OCI-M2 (cell line): ENCODE measurements around the gene ZNF282.
"Not testable (repeated sequence)": the region's sequence is repeated elsewhere in the genome, so short reads cannot be mapped to it uniquely, and the experiment has no call there.

Experiments
- DNase-seq: peaks from one replicate; lab custom pipeline; 2025; ENCODE audit not compliant: unreplicated experiment; lab: John Stamatoyannopoulos, UW

ZNF282 gene

GRCh38 chr7:149252378-149252777 is 57.0 kb downstream of the ZNF282 start:
- DNase-seq, result no peak

DNA sequence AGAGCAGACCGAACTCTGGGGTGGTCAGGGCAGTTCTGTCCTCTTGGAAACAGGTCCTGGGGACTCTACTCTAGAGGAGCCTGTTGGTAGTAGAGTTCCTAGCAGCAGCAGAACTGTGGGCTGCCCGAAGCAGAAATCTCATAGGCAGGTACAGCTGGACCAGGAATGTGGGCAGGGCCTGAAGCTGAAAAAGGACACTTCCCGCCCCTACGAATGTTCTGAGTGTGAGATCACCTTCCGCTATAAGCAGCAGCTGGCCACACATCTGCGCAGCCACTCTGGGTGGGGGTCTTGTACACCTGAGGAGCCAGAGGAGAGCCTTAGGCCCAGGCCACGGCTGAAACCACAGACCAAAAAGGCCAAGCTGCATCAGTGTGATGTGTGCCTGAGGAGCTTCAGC is 58.3 kb downstream of the ZNF282 start:
- no peak for DNase-seq

DNA sequence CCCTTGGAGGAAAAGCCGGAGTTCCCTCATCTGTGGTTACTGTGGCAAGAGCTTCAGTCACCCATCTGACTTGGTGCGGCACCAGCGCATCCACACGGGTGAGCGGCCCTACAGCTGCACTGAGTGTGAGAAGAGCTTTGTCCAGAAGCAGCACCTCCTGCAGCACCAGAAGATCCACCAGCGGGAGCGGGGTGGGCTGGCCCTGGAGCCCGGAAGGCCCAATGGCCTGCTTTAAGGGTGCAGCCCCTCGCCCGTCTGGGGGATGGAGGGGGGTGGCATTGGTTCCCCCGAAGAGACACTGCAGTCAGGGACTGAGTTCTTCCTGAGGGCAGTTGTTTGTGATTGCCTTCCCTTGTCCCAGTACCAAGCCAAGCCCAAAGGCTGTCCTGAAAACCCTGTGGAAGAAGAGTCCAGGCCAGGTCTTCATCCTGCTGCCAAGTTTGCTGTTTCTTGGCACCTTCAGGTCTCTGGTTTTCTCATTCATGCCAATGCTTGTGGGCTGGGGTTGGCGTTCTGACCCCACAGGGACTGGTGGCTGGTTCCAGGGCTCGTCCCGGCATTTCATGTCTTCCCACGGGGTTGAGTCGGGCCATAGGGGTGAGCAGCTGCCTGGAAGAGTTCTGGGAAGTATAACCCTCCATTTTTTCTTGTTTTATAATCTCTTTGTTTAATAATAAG is 59.0 kb downstream of the ZNF282 start:
- DNase-seq, result no peak

GRCh38 chr7:149255174-149255573 is 59.8 kb downstream of the ZNF282 start:
- DNase-seq, result no peak

DNA sequence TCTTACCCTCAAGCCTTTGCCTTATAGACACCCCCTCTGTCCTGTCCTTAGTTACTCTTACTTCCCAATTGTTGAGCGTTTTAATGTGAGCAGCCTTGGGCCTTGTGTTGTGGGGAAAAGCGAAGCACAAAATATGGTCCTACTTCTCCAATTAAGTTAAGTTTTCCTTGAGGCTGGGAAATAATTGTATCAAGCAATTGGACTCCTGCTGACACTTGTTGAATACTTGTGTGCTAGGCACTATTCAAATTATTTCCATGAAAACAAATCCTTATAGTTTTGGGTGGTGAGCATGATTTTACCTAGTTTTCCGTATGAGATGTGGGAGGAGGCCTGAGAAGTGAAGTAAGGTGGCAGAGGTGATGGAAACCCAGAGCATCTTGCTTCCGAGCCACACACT is 61.2 kb downstream of the ZNF282 start:
- no peak for DNase-seq

- no peak for DNase-seq
Measured at GRCh38 chr7:149257146-149257545, 61.8 kb downstream of the ZNF282 start.

GRCh38 chr7:149261316-149261828 is 66.0 kb downstream of the ZNF282 start:
- no peak for DNase-seq

GRCh38 chr7:149261829-149262617 is 66.7 kb downstream of the ZNF282 start, which contains the start of gene ZNF783:
ZNF783 (plus strand) TSS chr7:149262196; CDS start chr7:149262334, 138 bp downstream.
- no peak for DNase-seq

GRCh38 chr7:149266451-149266850 is 71.1 kb downstream of the ZNF282 start:
- no peak for DNase-seq

- no peak for DNase-seq
Measured at GRCh38 chr7:149267733-149268132, 72.4 kb downstream of the ZNF282 start.

DNA sequence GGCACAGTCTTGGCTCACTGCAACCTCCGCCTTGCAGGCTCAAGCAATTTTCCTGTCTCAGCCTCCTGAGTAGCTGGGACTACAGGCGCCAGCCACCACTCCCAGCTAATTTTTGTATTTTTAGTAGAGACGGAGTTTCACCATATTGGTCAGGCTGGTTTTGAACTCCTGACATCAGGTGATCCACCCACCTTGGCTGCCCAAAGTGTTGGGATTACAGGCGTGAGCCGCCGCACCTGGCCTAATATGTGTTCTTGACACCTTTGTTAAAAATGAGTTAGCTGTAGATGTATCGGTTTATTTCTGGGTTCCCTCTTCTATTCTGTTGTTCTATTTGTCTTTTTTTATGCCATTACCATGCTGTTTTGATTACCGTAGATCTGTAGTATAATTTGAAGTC is 79.1 kb downstream of the ZNF282 start:
- not testable (repeated sequence) for DNase-seq
